T-helper 1 cell treated with Interleukin-12 subunit alpha and Interleukin-12 subunit beta and Interleukin-4 antibody, amounts not matched to agents 30 μg/mL and 1 μg/mL, for 36 hours (primary cell): Measurements from ENCODE around the gene CAMKK1.

Experiments
- H3K27ac Mint-ChIP-seq: one replicate; pipeline ENCODE4 v1.8.0; 2021; ENCODE audit warnings: mild to moderate bottlenecking, mixed read lengths
- H3K27me3 Mint-ChIP-seq: one replicate; pipeline ENCODE4 v1.8.0; 2021; ENCODE audit warnings: low read depth, mixed read lengths
- H3K36me3 Mint-ChIP-seq: one replicate; pipeline ENCODE4 v1.8.0; 2021; ENCODE audit warnings: low read depth, mixed read lengths
- H3K4me1 Mint-ChIP-seq: one replicate; pipeline ENCODE4 v1.8.0; 2021; ENCODE audit warnings: low read depth, mixed read lengths
- H3K4me3 Mint-ChIP-seq: one replicate; pipeline ENCODE4 v1.8.0; 2021; ENCODE audit warnings: mild to moderate bottlenecking, moderate library complexity, mixed read lengths
- H3K9me3 Mint-ChIP-seq: one replicate; pipeline ENCODE4 v1.8.0; 2021; ENCODE audit warnings: mixed read lengths

CAMKK1 gene

GRCh38 chr17:3923466-3924190 is 30.8 kb upstream of the CAMKK1 start:
- no peak overlapping the region for H3K27ac Mint-ChIP-seq
- no peaks in the 10 kb centered on the region for H3K4me1 Mint-ChIP-seq
- no peak overlapping the region for H3K4me3 Mint-ChIP-seq
- peaks cover 5% of the 10 kb centered on the region for H3K36me3 Mint-ChIP-seq
- H3K27me3 Mint-ChIP-seq: no peaks in the 10 kb centered on the region
- H3K9me3 Mint-ChIP-seq: no peaks in the 10 kb centered on the region

GRCh38 chr17:3922765-3923164 is 29.9 kb upstream of the CAMKK1 start:
- no peaks in the 10 kb centered on the region for H3K4me1 Mint-ChIP-seq
- H3K27ac Mint-ChIP-seq: no peak overlapping the region
- H3K36me3 Mint-ChIP-seq: peaks cover 5% of the 10 kb centered on the region
- no peak overlapping the region for H3K4me3 Mint-ChIP-seq
- no peaks in the 10 kb centered on the region for H3K27me3 Mint-ChIP-seq
- H3K9me3 Mint-ChIP-seq: no peaks in the 10 kb centered on the region

GRCh38 chr17:3921502-3922319 is 28.9 kb upstream of the CAMKK1 start:
- Mint-ChIP-seq H3K9me3 (no peaks in the 10 kb centered on the region), H3K4me1 (no peaks in the 10 kb centered on the region), H3K27me3 (no peaks in the 10 kb centered on the region), H3K27ac (no peak overlapping the region), H3K36me3 (peaks cover 5% of the 10 kb centered on the region), H3K4me3 (no peak overlapping the region)

GRCh38 chr17:3921006-3921405 is 28.2 kb upstream of the CAMKK1 start:
- H3K4me3 Mint-ChIP-seq: no peak overlapping the region
- no peak overlapping the region for H3K27ac Mint-ChIP-seq
- H3K4me1 Mint-ChIP-seq: no peaks in the 10 kb centered on the region
- peaks cover 5% of the 10 kb centered on the region for H3K36me3 Mint-ChIP-seq
- no peaks in the 10 kb centered on the region for H3K9me3 Mint-ChIP-seq
- no peaks in the 10 kb centered on the region for H3K27me3 Mint-ChIP-seq

- Mint-ChIP-seq H3K4me3 (no peak overlapping the region), H3K27me3 (no peaks in the 10 kb centered on the region), H3K36me3 (no peaks in the 10 kb centered on the region), H3K4me1 (peaks cover 3% of the 10 kb centered on the region), H3K27ac (no peak overlapping the region), H3K9me3 (no peaks in the 10 kb centered on the region)
Measured at GRCh38 chr17:3919123-3919624, 26.3 kb upstream of the CAMKK1 start.

- no peak overlapping the region for H3K4me3 Mint-ChIP-seq
- H3K36me3 Mint-ChIP-seq: no peaks in the 10 kb centered on the region
- H3K9me3 Mint-ChIP-seq: no peaks in the 10 kb centered on the region
- peaks cover 9% of the 10 kb centered on the region for H3K4me1 Mint-ChIP-seq
- H3K27ac Mint-ChIP-seq: no peak overlapping the region
- no peaks in the 10 kb centered on the region for H3K27me3 Mint-ChIP-seq
Measured at GRCh38 chr17:3918372-3919122, 25.7 kb upstream of the CAMKK1 start.

- H3K4me3 Mint-ChIP-seq: no peak overlapping the region
- H3K36me3 Mint-ChIP-seq: no peaks in the 10 kb centered on the region
- no peak overlapping the region for H3K27ac Mint-ChIP-seq
- no peaks in the 10 kb centered on the region for H3K9me3 Mint-ChIP-seq
- no peaks in the 10 kb centered on the region for H3K27me3 Mint-ChIP-seq
- peaks cover 10% of the 10 kb centered on the region for H3K4me1 Mint-ChIP-seq
Measured at GRCh38 chr17:3917391-3917931, 24.6 kb upstream of the CAMKK1 start.

- H3K9me3 Mint-ChIP-seq: no peaks in the 10 kb centered on the region
- peak overlapping the region; percentile 9 for H3K27ac Mint-ChIP-seq
- H3K4me1 Mint-ChIP-seq: peaks cover 12% of the 10 kb centered on the region
- H3K36me3 Mint-ChIP-seq: no peaks in the 10 kb centered on the region
- H3K4me3 Mint-ChIP-seq: no peak overlapping the region
- H3K27me3 Mint-ChIP-seq: no peaks in the 10 kb centered on the region
Measured at GRCh38 chr17:3916825-3917224, 24.0 kb upstream of the CAMKK1 start.

GRCh38 chr17:3915995-3916696 is 23.3 kb upstream of the CAMKK1 start, which contains the start of gene P2RX1:
TSS of gene P2RX1 (minus strand) at chr17:3916465. CDS start at chr17:3916225, 240 bp downstream.
- H3K27ac Mint-ChIP-seq: peak within 1 kb of the TSS; percentile 31
- H3K27me3 Mint-ChIP-seq: no peaks in the 10 kb centered on the region
- H3K9me3 Mint-ChIP-seq: no peaks in the 10 kb centered on the region
- H3K4me1 Mint-ChIP-seq: peaks cover 18% of the 10 kb centered on the region
- no peaks in the 10 kb centered on the region for H3K36me3 Mint-ChIP-seq
- H3K4me3 Mint-ChIP-seq: no peak within 1 kb of the TSS

- Mint-ChIP-seq H3K9me3 (no peaks in the 10 kb centered on the region), H3K36me3 (no peaks in the 10 kb centered on the region), H3K4me1 (peaks cover 19% of the 10 kb centered on the region), H3K27ac (peak overlapping the region; percentile 31), H3K4me3 (no peak overlapping the region), H3K27me3 (no peaks in the 10 kb centered on the region)
Measured at GRCh38 chr17:3915581-3915994, 22.7 kb upstream of the CAMKK1 start.

- no peaks in the 10 kb centered on the region for H3K9me3 Mint-ChIP-seq
- no peak overlapping the region for H3K4me3 Mint-ChIP-seq
- peaks cover 22% of the 10 kb centered on the region for H3K4me1 Mint-ChIP-seq
- H3K27me3 Mint-ChIP-seq: no peaks in the 10 kb centered on the region
- peak overlapping the region; percentile 62 for H3K27ac Mint-ChIP-seq
- no peaks in the 10 kb centered on the region for H3K36me3 Mint-ChIP-seq
Measured at GRCh38 chr17:3914312-3914670, 21.4 kb upstream of the CAMKK1 start.

GRCh38 chr17:3913531-3914311 is 20.9 kb upstream of the CAMKK1 start:
- Mint-ChIP-seq H3K27ac (peak overlapping the region; percentile 62), H3K4me3 (no peak overlapping the region), H3K4me1 (peaks cover 22% of the 10 kb centered on the region)

GRCh38 chr17:3912827-3913226 is 20.0 kb upstream of the CAMKK1 start:
- no peak overlapping the region for H3K4me3 Mint-ChIP-seq
- H3K36me3 Mint-ChIP-seq: no peaks in the 10 kb centered on the region
- no peak overlapping the region for H3K27ac Mint-ChIP-seq
- peaks cover 22% of the 10 kb centered on the region for H3K4me1 Mint-ChIP-seq
- no peaks in the 10 kb centered on the region for H3K9me3 Mint-ChIP-seq
- H3K27me3 Mint-ChIP-seq: no peaks in the 10 kb centered on the region

More at GRCh38 chr17:3913531-3914311, 20.9 kb upstream of the CAMKK1 start:
- no peaks in the 10 kb centered on the region for H3K9me3 Mint-ChIP-seq
- H3K27me3 Mint-ChIP-seq: no peaks in the 10 kb centered on the region
- no peaks in the 10 kb centered on the region for H3K36me3 Mint-ChIP-seq
